DND-41 (cell line): Measurements from ENCODE around the gene SPSB4.

ENCODE experiments used
- CTCF ChIP-seq: IDR thresholded peaks from 2 replicates; pipeline ENCODE4 v1.5.1; 2012; ENCODE audit warnings: borderline replicate concordance, low read length, moderate library complexity, mild to moderate bottlenecking; ENCODE audit not compliant: poor library complexity, severe bottlenecking; ENCODE audit errors: extremely low read depth
- EZH2 ChIP-seq: IDR thresholded peaks from 3 replicates; pipeline ENCODE4 v1.6.1; 2012; ENCODE audit warnings: borderline replicate concordance, low read depth, mild to moderate bottlenecking, moderate library complexity, low read length, inconsistent platforms; ENCODE audit not compliant: severe bottlenecking

- no peak for TF ChIP-seq CTCF
- no peak for TF ChIP-seq EZH2
Measured at GRCh38 chr3:141074529-141074928, 23.4 kb downstream of the SPSB4 start.
